Subcutaneous adipose tissue (tissue), 4 donors: Measurements from ENCODE around the gene FBXO5. TPM values are rescaled to one million over a fixed set of nuclear protein-coding genes. Genes with fewer than 3 reads are reported as not detected.

Experiments used
- CTCF ChIP-seq: fragments of 450-650 bp; IDR thresholded peaks from one replicate; pipeline ENCODE4 v1.5.1; 2016; ENCODE audit warnings: low read depth, mild to moderate bottlenecking, control low read depth, antibody characterized with exemption, moderate library complexity
- total RNA-seq, 4 donors: library from RNA; depleted of rRNA; stranded (reverse); fragments of >200 nt; gene quantifications; one replicate each; pipeline ENCODE4 v1.1.0, GENCODE V29; 2016

Gene FBXO5
- total RNA-seq, result 1 to 10 TPM; 3.1 to 4.8 (median 4.1) TPM

GRCh38 chr6:152982904-152983636 is at the start of gene FBXO5:
Gene FBXO5 (minus strand): TSS chr6:152983041. CDS start chr6:152982959, 82 bp downstream.
- no peak for TF ChIP-seq CTCF

- TF ChIP-seq CTCF, result no peak
These were observed 49.5 kb upstream of the FBXO5 start for GRCh38 chr6:153032255-153032882.

- TF ChIP-seq CTCF, result no peak
These were observed 48.6 kb upstream of the FBXO5 start for GRCh38 chr6:153031335-153031955.

- no peak for TF ChIP-seq CTCF
These were observed 46.1 kb upstream of the FBXO5 start for GRCh38 chr6:153028963-153029362.

- no peak for TF ChIP-seq CTCF
These were observed 45.4 kb upstream of the FBXO5 start for GRCh38 chr6:153028286-153028685.

- TF ChIP-seq CTCF, result no peak
These were observed 44.6 kb upstream of the FBXO5 start for GRCh38 chr6:153027480-153027879.

- TF ChIP-seq CTCF, result no peak
These were observed 41.8 kb upstream of the FBXO5 start for GRCh38 chr6:153024709-153025017.
